T-helper 2 cell treated with Interferon-gamma antibody and Interleukin-4, amounts not matched to agents 100 ng/mL and 5 ng/mL, for 36 hours (primary cell): ENCODE results near the gene NHERF1. TPM values are rescaled to one million over a fixed set of nuclear protein-coding genes. Genes with fewer than 3 reads are reported as not detected.

Source experiments
- intact Hi-C: fragments of 100-400 bp; cut with micrococcal nuclease; formaldehyde crosslinking; loops from one replicate; pipeline ENCODE4 v1.15.1; 2023
- total RNA-seq: library from RNA; stranded (reverse); gene quantifications from 2 replicates; pipeline ENCODE4 v1.2.3, GENCODE V29; 2022

The NHERF1 gene
- 289 and 299 TPM in 2 replicates for total RNA-seq

GRCh38 chr17:74748529-74749278 is at the start of gene NHERF1:
TSS of gene NHERF1 (plus strand) at chr17:74748628. CDS start at chr17:74748847, 219 bp downstream.
- intact Hi-C loops = loop anchor here (1.0 kb wide), 4 partner anchors 10 to 125 kb away; partner anchors contain the start of gene NAT9

- intact Hi-C loops = no loop called here
These were observed 49.2 kb upstream of the NHERF1 start for GRCh38 chr17:74699236-74699635.

- intact Hi-C loops = no loop called here
These were observed 46.1 kb upstream of the NHERF1 start for GRCh38 chr17:74702116-74702871.

- intact Hi-C loops = no loop called here
These were observed 45.1 kb upstream of the NHERF1 start for GRCh38 chr17:74703311-74703710.

GRCh38 chr17:74704544-74704943 is 43.9 kb upstream of the NHERF1 start:
- intact Hi-C loops = no loop called here

GRCh38 chr17:74711058-74711824 is 37.2 kb upstream of the NHERF1 start:
- intact Hi-C loops = no loop called here

GRCh38 chr17:74712301-74712700 is 36.1 kb upstream of the NHERF1 start:
- intact Hi-C loops = no loop called here

- intact Hi-C loops = no loop called here
These were observed 35.7 kb upstream of the NHERF1 start, which contains the start of gene CD300LF for GRCh38 chr17:74712756-74713155. TSS of gene CD300LF (minus strand) at chr17:74712923. CDS start at chr17:74712866, 57 bp downstream.

GRCh38 chr17:74713171-74713755 is 35.2 kb upstream of the NHERF1 start:
- intact Hi-C loops = no loop called here

GRCh38 chr17:74715144-74715543 is 33.3 kb upstream of the NHERF1 start:
- intact Hi-C loops = no loop called here

- intact Hi-C loops = no loop called here
These were observed 27.9 kb upstream of the NHERF1 start for GRCh38 chr17:74720506-74720905.

GRCh38 chr17:74722782-74723181 is 25.6 kb upstream of the NHERF1 start:
- intact Hi-C loops = no loop called here

- intact Hi-C loops = no loop called here
These were observed 24.5 kb upstream of the NHERF1 start for GRCh38 chr17:74723891-74724290.

- intact Hi-C loops = no loop called here
These were observed 23.3 kb upstream of the NHERF1 start for GRCh38 chr17:74725111-74725510.

- intact Hi-C loops = no loop called here
These were observed 20.3 kb upstream of the NHERF1 start for GRCh38 chr17:74728033-74728701.

- intact Hi-C loops = no loop called here
These were observed 19.7 kb upstream of the NHERF1 start for GRCh38 chr17:74728702-74729075.

GRCh38 chr17:74729368-74729767 is 19.1 kb upstream of the NHERF1 start:
- intact Hi-C loops = no loop called here

- intact Hi-C loops = no loop called here
These were observed 18.6 kb upstream of the NHERF1 start for GRCh38 chr17:74729866-74730265.

GRCh38 chr17:74730491-74731346 is 17.7 kb upstream of the NHERF1 start:
- intact Hi-C loops = no loop called here

- intact Hi-C loops = no loop called here
These were observed 17.2 kb upstream of the NHERF1 start for GRCh38 chr17:74731347-74731605.
